ENCODE measurements around the gene SNRPD3. TPM values are rescaled to one million over a fixed set of nuclear protein-coding genes. Genes with fewer than 3 reads are reported as not detected.

SNRPD3 gene
- total and polyA plus RNA-seq, 8 donors: 75.6 to 153 (median 115) TPM

GRCh38 chr22:24564376-24565058, 8.7 kb downstream of the SNRPD3 start:
- no peak for TF ChIP-seq EP300 (IDR thresholded peaks at IDR 0.05)
- no peak for TF ChIP-seq CTCF (IDR thresholded peaks at IDR 0.05)
- no peak for TF ChIP-seq POLR2AphosphoS5 (IDR thresholded peaks at IDR 0.05)
- TF ChIP-seq POLR2A (IDR thresholded peaks at IDR 0.05): no peak
- DNase-seq: no peak
- peaks cover 38 to 90% (median 70%) of the 10 kb centered on the region in 4 donors for H3K36me3 ChIP-seq
- H3K4me1 ChIP-seq: peaks cover 13 to 56% (median 33%) of the 10 kb centered on the region in 4 donors
- no peak overlapping the region for H3K27ac ChIP-seq
- H3K9me3 ChIP-seq: no peaks in the 10 kb centered on the region
- WGBS, 5 donors: 48 to 74% (median 63%) methylated on average over 2 of the region's 2 CpGs
- H3K4me3 ChIP-seq: no peak overlapping the region
- intact Hi-C loops (cut with DNase I; ENCODE audit: low total_unique reads): no loop called here
- no peaks in the 10 kb centered on the region for H3K27me3 ChIP-seq

GRCh38 chr22:24565077-24565476, 9.3 kb downstream of the SNRPD3 start:
- Histone ChIP-seq H3K4me3 (no peak overlapping the region), H3K27me3 (no peaks in the 10 kb centered on the region), H3K4me1 (peaks cover 13 to 50% (median 31%) of the 10 kb centered on the region in 4 donors), H3K36me3 (peaks cover 41 to 90% (median 71%) of the 10 kb centered on the region in 4 donors), H3K27ac (no peak overlapping the region), H3K9me3 (no peaks in the 10 kb centered on the region)
- 84 to 97% (median 87%) methylated on average over 2 of the region's 2 CpGs for WGBS, 5 donors
- DNase-seq: no peak
- TF ChIP-seq EP300 (IDR thresholded peaks at IDR 0.05) (no peak), CTCF (IDR thresholded peaks at IDR 0.05) (no peak), POLR2AphosphoS5 (IDR thresholded peaks at IDR 0.05) (no peak), POLR2A (IDR thresholded peaks at IDR 0.05) (no peak)
- intact Hi-C loops (cut with DNase I; ENCODE audit: low total_unique reads): no loop called here

- H3K27ac ChIP-seq: no peak overlapping the region
- no peak for DNase-seq
- no peaks in the 10 kb centered on the region for H3K9me3 ChIP-seq
- TF ChIP-seq POLR2A (IDR thresholded peaks at IDR 0.05): no peak
- peaks cover 43 to 93% (median 71%) of the 10 kb centered on the region in 4 donors for H3K36me3 ChIP-seq
- no peak overlapping the region for H3K4me3 ChIP-seq
- no peaks in the 10 kb centered on the region for H3K27me3 ChIP-seq
- WGBS, 5 donors: 48 to 64% (median 59%) methylated on average over 8 of the region's 8 CpGs
- intact Hi-C loops (cut with DNase I; ENCODE audit: low total_unique reads): no loop called here
- peaks cover 13 to 50% (median 31%) of the 10 kb centered on the region in 4 donors for H3K4me1 ChIP-seq
Observed at GRCh38 chr22:24566899-24567511, 11.2 kb downstream of the SNRPD3 start.

DNA sequence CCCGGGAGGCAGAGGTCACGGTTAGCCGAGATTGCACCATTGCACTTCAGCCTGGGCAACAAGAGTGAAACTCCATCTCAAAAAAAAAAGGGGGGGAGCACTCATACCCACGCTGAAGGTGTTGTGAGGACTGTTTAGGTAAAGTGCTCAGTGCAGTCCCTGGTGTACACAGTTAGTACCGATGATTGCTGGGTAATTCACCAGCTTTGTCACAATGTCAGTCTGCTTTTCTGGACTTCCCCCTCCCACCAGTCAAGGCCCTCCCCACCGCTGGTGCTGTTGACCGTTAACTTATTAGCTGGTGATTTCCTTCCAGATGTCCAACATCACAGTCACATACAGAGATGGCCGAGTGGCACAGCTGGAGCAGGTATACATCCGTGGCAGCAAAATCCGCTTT, 11.9 kb downstream of the SNRPD3 start:
- no peak for DNase-seq
- TF ChIP-seq CTCF (IDR thresholded peaks at IDR 0.05) (no peak), EP300 (IDR thresholded peaks at IDR 0.05) (no peak), POLR2A (IDR thresholded peaks at IDR 0.05) (no peak), POLR2AphosphoS5 (IDR thresholded peaks at IDR 0.05) (no peak)
- intact Hi-C loops (cut with DNase I; ENCODE audit: low total_unique reads): no loop called here
- H3K27me3 ChIP-seq: no peaks in the 10 kb centered on the region
- H3K4me1 ChIP-seq: peaks cover 13 to 44% (median 28%) of the 10 kb centered on the region in 4 donors
- no peaks in the 10 kb centered on the region for H3K9me3 ChIP-seq
- no peak overlapping the region for H3K4me3 ChIP-seq
- peaks cover 45 to 93% (median 71%) of the 10 kb centered on the region in 4 donors for H3K36me3 ChIP-seq
- 79 to 86% (median 82%) methylated on average over 10 of the region's 10 CpGs for WGBS, 5 donors
- no peak overlapping the region for H3K27ac ChIP-seq

GRCh38 chr22:24571266-24571665, 15.5 kb downstream of the SNRPD3 start:
- H3K4me3 ChIP-seq: no peak overlapping the region
- intact Hi-C loops (cut with DNase I; ENCODE audit: low total_unique reads): no loop called here
- H3K27me3 ChIP-seq: no peaks in the 10 kb centered on the region
- TF ChIP-seq POLR2AphosphoS5 (IDR thresholded peaks at IDR 0.05) (no peak), EP300 (IDR thresholded peaks at IDR 0.05) (no peak), POLR2A (IDR thresholded peaks at IDR 0.05) (no peak), CTCF (IDR thresholded peaks at IDR 0.05) (no peak)
- H3K36me3 ChIP-seq: peaks cover 60 to 91% (median 87%) of the 10 kb centered on the region in 4 donors
- WGBS, 5 donors: 92 to 96% (median 95%) methylated on average over 3 to 7 of the region's 7 CpGs
- H3K9me3 ChIP-seq: no peaks in the 10 kb centered on the region
- no peak for DNase-seq
- peaks cover 6 to 10% (median 8%) of the 10 kb centered on the region in 4 donors for H3K4me1 ChIP-seq
- H3K27ac ChIP-seq: no peak overlapping the region

All from stomach (tissue), 9 donors.